ENCODE results near the gene TIPARP. TPM values are rescaled to one million over a fixed set of nuclear protein-coding genes. Genes with fewer than 3 reads are reported as not detected.
"Not testable (repeated sequence)": the region's sequence is repeated elsewhere in the genome, so short reads cannot be mapped to it uniquely, and the experiment has no call there.

TIPARP gene
- total RNA-seq, 2 experiments from 2014 or later = 64.7 to 73.8 TPM

DNA sequence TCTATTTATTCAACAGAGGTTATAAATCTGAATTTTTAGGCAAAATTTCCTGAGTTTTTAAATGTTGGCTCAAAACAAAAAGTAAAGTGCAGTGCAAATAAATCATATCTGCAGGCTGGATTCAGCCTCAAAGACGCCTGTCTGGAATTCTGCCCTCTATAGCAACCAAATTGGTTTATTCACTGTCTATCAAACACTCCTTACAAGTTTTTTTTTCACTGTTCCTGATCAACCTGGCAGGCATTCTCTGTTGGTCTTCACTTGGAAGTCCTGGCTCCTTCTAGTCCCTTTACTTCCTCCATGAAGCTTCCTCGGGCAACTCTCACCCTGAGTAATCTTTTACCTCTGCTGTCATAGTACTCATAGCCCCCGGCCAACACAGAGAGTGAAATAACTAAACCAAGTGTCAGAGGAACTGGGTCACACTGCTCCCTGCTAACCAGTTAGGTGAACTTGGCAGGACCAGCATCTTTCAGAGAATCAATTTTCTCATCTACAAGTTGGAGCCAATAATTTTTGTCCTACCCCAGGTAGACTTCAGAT lies 36.8 kb upstream of the TIPARP start:
- Mint-ChIP-seq H3K4me3 (no peak overlapping the region), H3K4me1 (peaks cover 2% of the 10 kb centered on the region), H3K27me3 (no peaks in the 10 kb centered on the region), H3K9me3 (no peaks in the 10 kb centered on the region), H3K27ac (no peak overlapping the region), H3K36me3 (ENCODE audit: low read depth) (no peaks in the 10 kb centered on the region)
- ChIA-PET POLR2A (no interaction called here), CTCF (no interaction called here)
- DNase-seq = no peak

DNA sequence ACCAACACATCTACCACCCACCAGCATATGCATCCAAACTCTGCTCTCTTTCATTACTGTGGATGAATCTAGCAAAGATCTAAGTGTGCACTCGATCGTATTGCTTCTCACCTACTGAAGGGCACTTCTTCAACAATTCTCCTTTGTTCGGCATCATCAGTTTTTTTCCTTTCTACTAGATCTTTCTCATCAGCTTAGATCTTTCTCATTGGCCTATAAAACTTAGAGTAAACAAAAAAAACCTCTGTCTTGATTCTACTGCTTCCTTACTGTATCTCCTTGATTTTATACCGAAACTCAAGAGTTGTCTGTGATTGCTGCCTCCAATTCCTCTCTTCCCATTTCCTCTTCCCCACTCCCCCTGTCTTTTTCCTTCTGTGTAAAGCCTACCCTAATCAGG lies 36.1 kb upstream of the TIPARP start:
- Mint-ChIP-seq H3K9me3 (no peaks in the 10 kb centered on the region), H3K36me3 (ENCODE audit: low read depth) (no peaks in the 10 kb centered on the region), H3K4me3 (no peak overlapping the region), H3K27ac (no peak overlapping the region), H3K27me3 (no peaks in the 10 kb centered on the region), H3K4me1 (peaks cover 9% of the 10 kb centered on the region)
- ChIA-PET CTCF (no interaction called here), POLR2A (interaction anchor here (0.8 kb wide), 1 partner anchor 10 kb away, joined by 3 read pairs; no protein-coding TSS in a partner anchor)
- DNase-seq = no peak

DNA sequence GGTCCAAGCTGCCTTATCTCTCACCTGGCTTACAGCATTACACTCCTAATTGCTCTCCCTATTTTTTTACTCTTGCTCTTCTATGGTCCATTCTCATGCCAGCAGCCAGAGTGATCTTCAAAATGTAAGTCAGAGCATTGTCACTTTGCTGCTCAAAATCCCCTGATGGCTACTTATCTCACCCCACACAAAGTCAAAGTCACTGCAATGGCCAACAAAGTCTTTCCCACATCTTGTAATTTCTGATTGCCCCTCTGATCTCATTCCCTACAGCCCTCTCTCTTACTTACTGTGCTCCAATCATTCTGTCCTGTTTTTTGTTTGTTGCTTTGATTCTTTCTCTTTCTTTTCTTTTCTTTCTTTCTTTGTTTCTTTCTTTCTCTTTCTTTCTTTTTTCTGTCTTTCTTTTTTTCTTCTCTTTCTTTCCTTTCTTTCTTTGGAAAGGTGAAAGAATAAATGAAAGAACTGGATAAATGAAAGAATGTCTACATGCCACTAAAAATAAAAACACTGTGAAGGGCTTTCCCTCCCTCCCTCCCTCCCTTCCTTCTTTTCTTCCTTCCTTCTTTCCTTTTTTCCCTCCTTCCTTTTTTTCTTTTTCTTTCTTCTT lies 34.9 kb upstream of the TIPARP start:
- no peak overlapping the region for H3K27ac Mint-ChIP-seq
- peaks cover 20% of the 10 kb centered on the region for H3K4me1 Mint-ChIP-seq
- no peak for DNase-seq
- POLR2A ChIA-PET = interaction anchor here (0.8 kb wide), 1 partner anchor 8 kb away, joined by 3 read pairs; no protein-coding TSS in a partner anchor
- CTCF ChIA-PET = interaction anchor here (0.6 kb wide), 1 partner anchor 744 kb away, joined by 3 read pairs; no protein-coding TSS in a partner anchor
- no peaks in the 10 kb centered on the region for H3K27me3 Mint-ChIP-seq
- H3K36me3 Mint-ChIP-seq (ENCODE audit: low read depth) = no peaks in the 10 kb centered on the region
- H3K9me3 Mint-ChIP-seq = no peaks in the 10 kb centered on the region
- H3K4me3 Mint-ChIP-seq = no peak overlapping the region

DNA sequence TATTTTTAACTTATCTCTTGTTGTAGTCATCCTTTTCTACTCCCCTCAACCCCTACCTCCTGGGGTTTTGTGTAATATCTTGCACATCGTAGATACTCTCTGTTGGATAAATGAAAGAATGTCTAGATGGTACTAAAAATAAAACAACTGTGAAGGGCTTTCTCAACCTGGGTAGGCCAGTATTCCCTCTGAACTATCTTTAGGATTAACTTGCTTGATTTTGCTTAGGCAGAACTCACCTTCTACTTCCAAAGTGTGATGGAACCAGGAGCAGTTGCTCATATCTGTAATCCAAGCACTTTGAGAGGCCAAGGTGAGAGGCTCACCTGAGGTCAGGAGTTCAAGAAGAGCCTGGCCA lies 32.8 kb upstream of the TIPARP start:
- ChIA-PET POLR2A (no interaction called here), CTCF (no interaction called here)
- Mint-ChIP-seq H3K27ac (no peak overlapping the region), H3K4me1 (peaks cover 23% of the 10 kb centered on the region), H3K4me3 (no peak overlapping the region), H3K27me3 (peaks cover 3% of the 10 kb centered on the region), H3K9me3 (peaks cover under 1% of the 10 kb centered on the region), H3K36me3 (ENCODE audit: low read depth) (peaks cover under 1% of the 10 kb centered on the region)
- no peak for DNase-seq

DNA sequence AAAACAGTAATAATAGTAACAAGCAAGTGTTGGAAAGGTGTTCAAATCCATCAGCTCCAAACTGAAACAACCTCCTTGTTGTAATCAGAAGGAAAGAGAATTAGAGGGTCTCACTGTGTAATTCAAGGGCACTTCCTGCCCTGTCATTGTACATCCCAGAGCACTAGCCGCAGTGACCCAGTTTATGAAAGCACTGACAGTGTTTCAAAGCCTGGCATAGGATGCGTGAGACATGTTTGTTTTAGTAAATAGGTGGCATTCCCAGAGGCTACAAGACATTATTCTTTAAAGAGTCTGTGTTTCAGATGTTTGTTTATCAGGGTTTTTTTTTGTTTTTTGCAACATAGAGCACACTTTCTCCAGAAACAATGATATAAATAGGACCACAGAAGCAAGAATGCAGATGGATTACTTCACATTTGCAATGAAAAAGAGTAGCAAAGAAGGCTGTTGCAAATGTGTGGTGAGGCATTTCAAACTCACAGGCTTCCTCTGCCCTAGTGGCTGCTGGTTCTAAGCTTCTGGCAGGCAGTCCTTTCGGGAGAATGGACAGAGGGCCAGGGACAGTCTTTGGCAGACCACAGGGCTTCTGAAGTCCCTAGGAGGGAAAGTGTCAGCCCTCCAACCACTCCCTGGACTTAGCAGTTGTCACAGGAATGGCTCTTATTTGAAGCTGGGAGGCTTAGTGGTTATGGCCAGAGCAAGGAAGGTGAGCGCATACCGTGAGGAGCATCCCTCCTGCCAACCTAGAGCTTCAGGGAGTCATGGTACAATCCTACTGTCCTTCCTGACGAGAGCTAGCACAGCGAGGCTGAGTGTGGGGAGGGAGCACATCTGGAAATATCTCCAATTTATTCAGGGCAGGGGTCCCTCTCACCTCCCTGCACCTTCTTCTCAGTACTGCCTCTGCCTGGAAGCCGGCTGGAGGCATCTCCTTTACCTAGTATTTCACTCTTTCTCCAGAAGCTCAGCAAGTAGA lies 31.4 kb upstream of the TIPARP start:
- H3K27me3 Mint-ChIP-seq = peaks cover 8% of the 10 kb centered on the region
- no peak overlapping the region for H3K4me3 Mint-ChIP-seq
- H3K36me3 Mint-ChIP-seq (ENCODE audit: low read depth) = peaks cover 9% of the 10 kb centered on the region
- peak overlapping the region; percentile 80 for H3K27ac Mint-ChIP-seq
- H3K9me3 Mint-ChIP-seq = peaks cover 7% of the 10 kb centered on the region
- CTCF ChIA-PET = interaction anchor here (0.5 to 2.2 kb wide), 3 partner anchors 19 to 495 kb away, joined by 3 to 10 read pairs (median 4); partner anchors contain the start of gene TIPARP
- DNase-seq = no peak
- POLR2A ChIA-PET = interaction anchor here (0.6 to 3.5 kb wide), 8 partner anchors 16 to 446 kb away, joined by 3 to 22 read pairs (median 7); partner anchors contain the start of genes SSR3 and TIPARP
- peaks cover 23% of the 10 kb centered on the region for H3K4me1 Mint-ChIP-seq

DNA sequence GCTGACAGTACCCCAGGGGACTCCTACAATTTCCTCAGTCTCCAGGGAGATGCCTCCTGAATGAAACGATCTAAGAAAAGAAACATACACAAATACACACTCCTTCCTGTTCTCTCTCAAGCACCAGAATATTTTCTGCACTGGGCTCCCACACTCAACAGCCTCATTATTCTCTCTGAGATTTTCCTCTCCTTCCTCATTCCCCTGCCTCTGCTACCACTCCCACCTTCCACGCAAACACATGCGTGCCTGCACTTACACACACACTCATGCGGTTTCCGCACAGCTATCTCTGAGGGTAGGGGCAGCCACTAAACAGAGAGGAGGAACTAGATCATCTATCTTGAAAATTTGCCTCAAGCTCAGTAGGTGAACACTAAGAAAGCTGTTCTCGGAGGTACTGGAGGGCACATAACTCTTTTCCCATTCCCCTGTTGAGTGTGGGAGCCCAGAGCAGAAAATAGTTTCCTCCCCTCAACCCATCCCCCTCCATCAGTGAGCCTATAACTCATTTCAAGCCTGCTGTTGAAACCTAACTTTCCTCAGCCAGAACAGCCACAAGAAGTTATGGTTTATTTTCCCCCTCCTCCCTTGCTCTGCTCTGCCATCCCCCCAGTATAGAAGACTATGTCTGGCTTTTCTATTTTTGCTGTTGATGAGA lies 30.5 kb upstream of the TIPARP start:
- CTCF ChIA-PET = interaction anchor here (0.5 to 2.2 kb wide), 3 partner anchors 18 to 494 kb away, joined by 3 to 10 read pairs (median 4); partner anchors contain the start of gene TIPARP
- H3K9me3 Mint-ChIP-seq = peaks cover 7% of the 10 kb centered on the region
- H3K27ac Mint-ChIP-seq = peak overlapping the region; percentile 80
- DNase-seq = peak; percentile 66
- peaks cover 8% of the 10 kb centered on the region for H3K27me3 Mint-ChIP-seq
- POLR2A ChIA-PET = interaction anchor here (0.6 to 3.5 kb wide), 9 partner anchors 17 to 445 kb away, joined by 3 to 22 read pairs (median 4); partner anchors contain the start of genes SSR3 and TIPARP
- H3K4me1 Mint-ChIP-seq = peaks cover 23% of the 10 kb centered on the region
- peaks cover 10% of the 10 kb centered on the region for H3K36me3 Mint-ChIP-seq (ENCODE audit: low read depth)
- H3K4me3 Mint-ChIP-seq = peak overlapping the region; percentile 43

DNA sequence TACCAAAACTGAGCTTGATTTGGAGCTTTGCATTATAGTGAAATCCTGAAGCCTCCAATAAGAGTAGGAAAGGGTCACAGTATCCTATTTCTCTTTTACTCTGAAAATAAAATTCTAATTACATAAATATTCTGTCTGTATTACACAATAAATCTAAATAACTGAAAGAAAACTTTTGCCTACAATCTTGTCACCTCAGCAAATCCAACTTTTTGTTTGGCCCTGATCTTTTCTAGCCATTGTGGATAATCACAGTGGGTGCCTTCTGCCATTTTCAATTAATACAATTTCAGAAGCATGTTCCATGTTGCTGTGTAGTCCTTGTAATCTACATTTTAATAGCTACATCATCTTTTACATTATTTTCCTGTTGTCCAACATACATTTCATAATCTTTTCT lies 29.4 kb upstream of the TIPARP start:
- H3K27ac Mint-ChIP-seq = no peak overlapping the region
- peaks cover 8% of the 10 kb centered on the region for H3K27me3 Mint-ChIP-seq
- ChIA-PET CTCF (interaction anchor here (1.2 to 2.4 kb wide), 4 partner anchors 20 to 492 kb away, joined by 3 to 10 read pairs (median 5); partner anchors contain the start of gene TIPARP), POLR2A (interaction anchor here (1.3 to 3.5 kb wide), 4 partner anchors 20 to 444 kb away, joined by 3 to 22 read pairs (median 10); partner anchors contain the start of gene TIPARP)
- DNase-seq = no peak
- peaks cover 7% of the 10 kb centered on the region for H3K9me3 Mint-ChIP-seq
- no peak overlapping the region for H3K4me3 Mint-ChIP-seq
- H3K36me3 Mint-ChIP-seq (ENCODE audit: low read depth) = peaks cover 10% of the 10 kb centered on the region
- peaks cover 27% of the 10 kb centered on the region for H3K4me1 Mint-ChIP-seq

DNA sequence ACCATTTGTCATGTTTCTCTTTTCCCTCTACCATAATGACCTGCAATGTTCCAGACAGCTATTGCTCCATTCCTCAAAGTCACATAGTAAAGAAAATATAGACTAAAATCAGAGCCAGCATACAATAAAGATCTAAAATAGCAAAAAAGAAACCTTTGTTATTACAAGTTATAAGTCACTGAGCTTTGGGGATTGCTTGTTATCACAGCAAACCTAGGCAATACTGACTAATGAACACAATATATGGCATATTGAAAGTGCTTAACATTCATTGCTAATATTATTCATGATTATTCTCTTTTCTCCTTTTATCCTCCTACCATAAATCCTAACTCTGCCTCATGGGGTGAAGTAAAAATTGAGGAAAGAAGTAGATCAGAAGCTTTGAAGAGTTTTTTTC lies 27.4 kb upstream of the TIPARP start:
- POLR2A ChIA-PET = interaction anchor here (1.0 to 1.6 kb wide), 3 partner anchors 8 to 29 kb away, joined by 3 to 5 read pairs (median 4); partner anchors contain the start of gene TIPARP
- Mint-ChIP-seq H3K4me3 (no peak overlapping the region), H3K4me1 (peaks cover 25% of the 10 kb centered on the region), H3K27ac (no peak overlapping the region), H3K36me3 (ENCODE audit: low read depth) (peaks cover 10% of the 10 kb centered on the region), H3K9me3 (peaks cover 7% of the 10 kb centered on the region), H3K27me3 (peaks cover 8% of the 10 kb centered on the region)
- CTCF ChIA-PET = interaction anchor here (1.0 to 2.4 kb wide), 3 partner anchors 9 to 18 kb away, joined by 3 to 5 read pairs (median 3); no protein-coding TSS in a partner anchor
- no peak for DNase-seq

DNA sequence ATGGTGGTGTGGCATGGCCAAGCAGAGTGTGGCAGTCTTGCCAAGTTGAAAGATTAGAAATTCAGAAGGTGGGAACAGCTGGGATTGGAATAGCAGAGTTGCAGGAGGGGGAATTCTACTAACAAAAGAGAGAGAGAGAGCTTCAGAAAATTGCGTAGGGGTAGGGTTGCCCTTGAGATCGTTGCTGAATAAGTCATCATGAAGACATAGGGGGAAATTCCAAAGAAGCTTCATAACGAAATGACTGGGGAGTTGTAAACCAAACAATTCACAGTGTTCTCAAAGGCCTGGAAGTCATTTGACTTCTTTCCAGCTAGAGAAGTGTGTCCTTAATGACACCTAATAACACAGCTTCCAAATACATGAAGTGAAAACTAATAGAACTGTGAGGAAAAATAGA lies 26.3 kb upstream of the TIPARP start:
- H3K4me1 Mint-ChIP-seq = peaks cover 20% of the 10 kb centered on the region
- H3K27ac Mint-ChIP-seq = no peak overlapping the region
- H3K4me3 Mint-ChIP-seq = no peak overlapping the region
- CTCF ChIA-PET = interaction anchor here (1.0 kb wide), 2 partner anchors 8 to 15 kb away, joined by 3 read pairs; no protein-coding TSS in a partner anchor
- peaks cover 7% of the 10 kb centered on the region for H3K9me3 Mint-ChIP-seq
- H3K36me3 Mint-ChIP-seq (ENCODE audit: low read depth) = peaks cover 10% of the 10 kb centered on the region
- POLR2A ChIA-PET = interaction anchor here (1.0 to 2.0 kb wide), 4 partner anchors 9 to 93 kb away, joined by 3 to 12 read pairs (median 4); partner anchors contain the start of genes SSR3 and TIPARP
- no peak for DNase-seq
- H3K27me3 Mint-ChIP-seq = peaks cover 8% of the 10 kb centered on the region

DNA sequence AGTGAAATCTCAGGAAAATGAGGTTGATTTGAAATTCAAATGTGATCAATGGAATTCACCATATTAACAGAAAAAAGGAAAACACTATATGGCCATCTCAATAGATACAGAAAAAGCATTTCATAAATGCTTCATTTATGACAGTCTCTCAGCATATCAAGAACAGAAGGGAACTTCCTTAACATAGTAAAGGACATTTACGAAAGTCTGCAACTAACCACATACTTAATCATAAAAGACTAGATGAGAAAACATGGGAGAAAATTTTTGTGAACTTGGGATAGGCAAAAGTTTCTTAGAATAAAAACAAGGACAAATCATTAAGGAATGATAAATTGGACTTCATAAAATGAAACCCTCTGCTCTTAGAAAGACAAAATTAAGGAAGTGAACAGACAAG lies 24.7 kb upstream of the TIPARP start:
- H3K4me3 Mint-ChIP-seq = no peak overlapping the region
- no peak for DNase-seq
- peaks cover 9% of the 10 kb centered on the region for H3K9me3 Mint-ChIP-seq

DNA sequence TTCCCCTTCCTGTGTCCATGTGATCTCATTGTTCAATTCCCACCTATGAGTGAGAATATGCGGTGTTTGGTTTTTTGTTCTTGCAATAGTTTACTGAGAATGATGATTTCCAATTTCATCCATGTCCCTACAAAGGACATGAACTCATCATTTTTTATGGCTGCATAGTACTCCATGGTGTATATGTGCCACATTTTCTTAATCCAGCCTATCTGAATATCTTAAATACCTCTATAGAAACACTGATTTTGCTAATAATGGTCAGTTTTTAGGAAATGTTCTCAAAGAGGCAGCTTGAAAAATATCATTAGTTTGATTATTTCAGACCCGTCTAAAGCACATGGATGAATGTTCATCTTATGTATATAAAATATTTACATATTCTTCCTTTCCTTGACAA lies 21.7 kb upstream of the TIPARP start:
- H3K27me3 Mint-ChIP-seq; CTCF ChIA-PET; H3K27ac Mint-ChIP-seq; H3K4me1 Mint-ChIP-seq; DNase-seq; H3K9me3 Mint-ChIP-seq; H3K36me3 Mint-ChIP-seq (ENCODE audit: low read depth); H3K4me3 Mint-ChIP-seq: not testable (repeated sequence)
- POLR2A ChIA-PET = interaction anchor here (0.7 to 1.1 kb wide), 2 partner anchors 11 to 14 kb away, joined by 3 to 4 read pairs; no protein-coding TSS in a partner anchor

More for the DNA sequence above, 24.7 kb upstream of the TIPARP start:
- no peak overlapping the region for H3K27ac Mint-ChIP-seq
- ChIA-PET POLR2A (interaction anchor here (1.5 kb wide), 1 partner anchor 95 kb away, joined by 4 read pairs; the partner anchor contains the start of gene SSR3), CTCF (no interaction called here)
- H3K4me1 Mint-ChIP-seq = peaks cover 6% of the 10 kb centered on the region
- H3K27me3 Mint-ChIP-seq = peaks cover 10% of the 10 kb centered on the region
- H3K36me3 Mint-ChIP-seq (ENCODE audit: low read depth) = peaks cover 10% of the 10 kb centered on the region

DNA sequence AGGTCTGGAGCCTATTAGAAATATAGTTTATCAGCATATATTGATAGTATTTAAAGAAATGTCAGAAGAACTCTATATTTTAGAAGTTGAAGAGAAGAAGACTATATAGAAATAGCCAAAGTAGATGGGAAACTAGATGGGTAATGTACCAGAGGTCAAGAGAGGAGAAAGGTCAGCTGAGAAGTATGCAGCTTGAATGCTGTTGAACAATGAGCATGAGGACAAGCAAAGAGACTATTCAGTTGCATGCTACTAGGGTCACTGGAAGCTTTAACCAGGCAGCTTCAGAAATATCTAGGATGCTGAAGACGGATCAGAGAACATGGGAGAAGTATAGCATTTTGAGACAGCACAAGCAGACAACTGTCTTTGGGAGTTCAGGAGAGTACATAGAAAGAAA lies 19.6 kb upstream of the TIPARP start:
- Mint-ChIP-seq H3K4me3 (no peak overlapping the region), H3K36me3 (ENCODE audit: low read depth) (no peaks in the 10 kb centered on the region), H3K27me3 (peaks cover 6% of the 10 kb centered on the region), H3K9me3 (peaks cover 2% of the 10 kb centered on the region), H3K4me1 (peaks cover 1% of the 10 kb centered on the region), H3K27ac (no peak overlapping the region)
- ChIA-PET POLR2A (interaction anchor here (0.8 kb wide), 1 partner anchor 20 kb away, joined by 3 read pairs; the partner anchor contains the start of gene TIPARP), CTCF (interaction anchor here (0.7 kb wide), 2 partner anchors 10 to 18 kb away, joined by 3 read pairs; no protein-coding TSS in a partner anchor)
- no peak for DNase-seq
